CD4-positive, alpha-beta T cell treated with Interferon gamma for 1 hour (primary cell): ENCODE data around the gene MYO3B.
"Not testable (repeated sequence)": the region's sequence is repeated elsewhere in the genome, so short reads cannot be mapped to it uniquely, and the experiment has no call there.

Source experiments
- DNase-seq: peaks from one replicate; pipeline ENCODE4 v3.0.0-alpha.2; 2020

MYO3B gene

DNA sequence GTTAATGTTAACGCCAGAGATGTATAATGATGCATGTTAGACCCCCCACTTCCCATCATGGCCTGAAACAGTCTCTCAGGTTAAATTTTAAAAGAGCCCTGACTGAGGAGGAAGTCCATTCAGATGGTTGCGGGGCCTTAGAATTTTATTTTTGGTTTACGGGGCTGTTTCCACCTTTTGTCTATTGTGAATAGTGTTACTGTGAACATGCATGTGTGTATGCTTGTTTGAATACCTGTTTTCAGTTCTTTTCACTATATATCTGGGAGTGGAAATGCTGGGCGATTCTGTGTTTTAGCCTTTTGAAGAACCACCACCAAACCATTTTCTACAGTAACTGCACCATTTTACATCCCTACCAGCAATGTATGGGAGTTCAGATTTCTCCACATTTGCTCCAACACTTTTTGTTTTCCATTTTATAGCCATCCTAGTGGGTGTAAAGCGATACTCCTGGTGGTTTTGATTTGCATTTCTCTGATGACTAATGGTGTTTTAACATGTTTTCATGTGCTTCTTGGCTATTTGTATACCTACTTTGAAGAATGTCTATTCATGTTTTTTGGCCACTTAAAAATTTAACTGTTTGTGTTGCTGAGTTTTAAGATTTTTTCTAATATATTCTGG, 133.0 kb downstream of the MYO3B start:
- no peak for DNase-seq

DNA sequence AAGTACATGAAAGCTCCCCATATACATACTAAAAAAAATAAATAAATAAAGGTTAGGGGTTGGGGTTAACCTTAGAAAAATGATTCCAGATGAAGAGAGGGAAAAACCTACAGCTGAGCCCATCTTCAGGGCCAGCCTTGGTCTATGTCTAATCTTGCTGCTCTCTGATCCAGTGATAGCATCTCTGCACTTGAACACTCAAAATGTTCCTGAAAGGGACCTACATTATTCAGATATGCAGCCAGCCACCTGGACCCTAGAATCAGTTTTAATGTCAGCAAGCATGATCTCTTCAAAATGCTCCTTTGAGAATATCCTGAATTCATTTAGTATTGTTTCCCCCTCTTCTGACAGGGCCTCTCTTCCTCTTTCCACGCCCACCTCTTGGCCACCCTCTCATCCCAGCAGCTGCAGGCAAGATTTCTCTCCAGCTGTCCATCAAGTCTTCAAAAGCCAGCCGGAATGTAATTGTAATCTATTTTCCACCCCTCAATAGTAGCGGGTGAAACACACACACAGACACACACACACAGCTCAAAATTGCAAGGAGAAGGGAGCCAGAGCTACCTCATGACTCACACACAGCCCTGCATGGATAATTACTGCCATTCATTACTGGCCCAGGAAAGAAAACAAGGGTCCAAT, 135.5 kb downstream of the MYO3B start:
- DNase-seq: no peak

DNA sequence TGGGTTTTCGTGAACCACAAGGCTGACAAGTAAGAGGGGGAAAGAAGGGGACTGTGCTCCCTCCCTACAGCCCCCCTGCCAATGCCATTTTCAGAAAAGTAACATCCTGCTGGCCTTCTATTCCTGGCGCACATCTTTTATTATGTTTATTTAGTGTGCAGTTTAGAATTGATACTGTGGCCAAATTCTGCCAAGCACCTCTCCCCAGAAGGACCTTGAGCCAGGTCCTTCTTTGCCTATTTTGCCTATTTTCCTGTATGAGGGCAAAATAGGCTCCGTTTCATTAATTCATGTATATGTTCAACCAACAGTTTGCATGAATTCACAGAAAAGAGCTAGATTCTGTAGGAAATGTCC, 136.0 kb downstream of the MYO3B start:
- no peak for DNase-seq

DNA sequence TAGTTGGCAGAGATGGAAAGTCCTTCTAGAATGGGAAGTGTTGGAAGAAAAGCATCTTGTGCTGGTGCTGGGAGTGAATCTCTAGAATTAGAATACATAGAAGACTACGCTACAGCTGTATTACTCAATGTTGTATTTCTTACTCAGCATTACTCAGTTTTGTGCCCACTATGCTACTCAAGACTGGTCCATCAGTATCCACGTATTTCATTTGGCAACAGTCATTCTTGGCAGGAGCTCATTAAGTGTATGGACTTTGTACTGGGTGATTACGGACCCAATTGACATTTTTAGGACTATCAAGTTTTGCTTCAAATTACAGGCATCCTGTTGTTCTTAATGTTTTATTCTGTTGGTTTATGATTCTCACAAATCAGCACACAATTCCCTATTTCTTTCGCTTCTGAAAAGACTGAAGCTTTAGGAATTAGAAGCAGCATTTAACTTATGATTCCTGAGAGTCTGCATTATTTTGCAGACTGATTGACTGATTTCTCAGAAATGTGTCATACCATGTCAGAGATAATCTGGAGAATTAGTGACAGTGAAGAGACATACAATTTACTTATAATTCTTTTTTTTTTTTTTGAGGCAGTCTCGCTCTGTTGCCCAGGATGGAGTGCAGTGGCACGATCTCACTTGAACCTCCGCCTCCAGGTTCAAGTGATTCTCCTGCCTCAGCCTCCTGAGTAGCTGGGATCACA, 136.9 kb downstream of the MYO3B start:
- no peak for DNase-seq

DNA sequence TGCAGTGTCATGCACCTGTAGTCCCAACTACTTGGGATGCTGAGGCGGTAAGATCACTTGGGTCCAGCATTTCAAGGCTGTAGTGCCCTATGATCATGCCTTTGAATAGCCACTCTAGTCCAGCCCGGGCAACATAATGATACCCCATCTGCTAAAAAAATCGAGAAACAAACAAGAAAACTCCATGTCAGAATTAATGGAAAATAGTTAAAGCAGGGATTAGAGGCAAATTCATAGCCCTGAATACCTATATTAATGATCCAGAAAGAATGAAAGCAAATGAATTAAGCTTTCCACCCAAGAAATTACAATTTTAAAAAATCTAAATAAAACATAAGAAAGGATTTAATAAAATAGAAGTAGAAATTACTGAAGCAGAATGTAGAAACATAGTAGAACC, 143.0 kb downstream of the MYO3B start:
- no peak for DNase-seq

DNA sequence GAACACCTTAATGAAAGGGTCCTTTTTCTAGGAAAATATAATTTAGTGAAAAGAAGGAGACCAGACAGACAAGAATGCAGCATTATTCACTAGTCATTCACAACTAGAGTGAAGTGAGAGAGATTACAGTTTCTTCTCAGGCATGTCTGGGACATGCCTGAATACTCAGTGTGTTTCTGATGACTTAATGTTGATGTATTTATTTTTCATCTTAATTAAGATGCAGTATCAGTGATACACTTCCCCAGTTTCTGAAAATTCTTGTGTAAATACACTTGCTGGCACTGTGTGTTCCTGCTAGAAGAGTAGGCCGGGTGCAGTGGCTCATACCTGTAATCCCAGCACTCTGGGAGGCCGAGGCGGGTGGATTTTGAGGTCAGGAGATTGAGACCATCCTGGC, 143.6 kb downstream of the MYO3B start:
- no peak for DNase-seq

DNA sequence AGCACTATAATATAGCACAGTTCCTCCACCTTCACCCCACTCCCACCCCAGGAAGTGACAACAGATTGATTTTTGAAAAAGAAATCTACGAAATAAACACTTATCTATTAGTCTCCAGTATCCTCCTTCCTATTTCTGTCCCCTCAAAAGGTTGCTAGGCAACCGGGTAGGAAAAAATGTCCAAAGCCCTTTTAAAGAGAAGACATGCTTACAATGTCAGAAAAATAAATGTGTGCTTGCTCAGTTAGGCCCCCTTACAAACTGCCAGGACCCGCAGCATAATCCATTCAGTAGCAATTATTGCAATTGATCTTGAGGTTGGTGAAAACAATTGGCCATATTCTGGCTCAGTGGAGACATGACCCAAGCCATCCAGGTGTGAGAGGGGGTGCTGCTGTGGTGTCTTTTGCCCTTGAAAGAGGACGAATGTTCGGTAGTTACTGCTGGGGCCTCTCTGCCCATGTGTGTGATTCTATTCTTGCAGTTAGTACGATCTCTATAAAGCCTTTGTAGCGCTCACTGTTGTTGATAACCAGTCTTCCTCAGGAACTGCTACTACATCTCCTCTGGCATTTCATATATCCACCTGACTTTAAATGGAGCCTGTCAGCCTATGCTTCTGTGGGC, 144.3 kb downstream of the MYO3B start:
- DNase-seq: no peak

DNA sequence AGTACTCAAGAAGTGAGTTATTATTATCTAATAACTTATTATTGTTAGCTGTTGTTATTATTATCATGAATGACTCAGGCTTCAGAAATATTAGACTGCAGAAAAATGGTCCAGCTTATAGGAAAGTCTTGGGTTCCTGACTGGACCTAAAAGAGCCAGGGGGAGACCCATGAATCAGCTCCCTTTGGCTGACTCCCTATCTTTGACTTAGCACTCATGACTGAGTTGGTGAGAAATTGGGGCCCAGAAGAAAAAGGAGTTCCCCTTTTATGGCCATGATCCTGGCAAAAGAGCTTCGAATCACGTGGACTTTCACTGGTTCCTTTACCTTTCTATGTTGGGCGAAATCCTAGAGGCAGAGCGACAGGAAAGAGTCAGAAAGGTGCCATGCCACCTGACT, 145.8 kb downstream of the MYO3B start:
- DNase-seq: no peak

DNA sequence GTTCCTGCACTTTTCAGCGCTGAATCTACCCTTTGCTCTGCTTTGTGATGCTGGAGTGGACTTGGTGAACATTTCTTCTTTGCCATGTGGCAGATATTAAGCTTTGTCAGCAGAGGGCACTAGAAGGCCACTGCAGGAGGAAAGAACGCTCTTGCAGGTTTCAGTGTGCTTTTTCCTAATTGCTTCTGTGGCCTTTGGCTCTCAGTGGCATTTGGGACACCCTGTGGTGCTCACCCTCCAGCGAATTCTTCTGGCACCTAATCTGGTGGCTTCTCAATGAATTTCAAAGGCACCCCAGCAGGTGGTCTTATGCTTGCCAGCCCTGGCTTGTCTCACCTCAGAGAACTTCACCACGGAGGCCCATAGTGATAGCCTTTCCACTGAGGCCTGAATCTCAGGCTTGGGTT, 146.7 kb downstream of the MYO3B start:
- no peak for DNase-seq

DNA sequence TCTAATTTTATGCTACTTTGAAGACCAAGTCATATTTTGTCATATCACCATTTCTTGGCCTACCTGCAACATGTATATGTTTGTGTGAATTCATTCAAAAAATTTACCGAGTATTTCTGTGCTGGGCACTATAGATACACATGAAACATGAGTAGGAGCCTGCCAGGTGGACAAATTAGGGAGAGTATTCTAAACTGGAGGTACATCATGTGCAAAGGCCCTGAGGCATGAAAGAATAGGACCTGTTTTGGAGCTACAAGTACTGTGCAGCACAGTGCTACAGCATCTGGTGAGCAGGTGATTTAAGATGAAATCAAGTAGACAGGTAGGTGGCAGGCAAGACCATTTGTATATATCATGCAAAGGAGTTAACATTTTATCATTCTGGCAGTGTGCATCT, 152.9 kb downstream of the MYO3B start:
- no peak for DNase-seq

DNA sequence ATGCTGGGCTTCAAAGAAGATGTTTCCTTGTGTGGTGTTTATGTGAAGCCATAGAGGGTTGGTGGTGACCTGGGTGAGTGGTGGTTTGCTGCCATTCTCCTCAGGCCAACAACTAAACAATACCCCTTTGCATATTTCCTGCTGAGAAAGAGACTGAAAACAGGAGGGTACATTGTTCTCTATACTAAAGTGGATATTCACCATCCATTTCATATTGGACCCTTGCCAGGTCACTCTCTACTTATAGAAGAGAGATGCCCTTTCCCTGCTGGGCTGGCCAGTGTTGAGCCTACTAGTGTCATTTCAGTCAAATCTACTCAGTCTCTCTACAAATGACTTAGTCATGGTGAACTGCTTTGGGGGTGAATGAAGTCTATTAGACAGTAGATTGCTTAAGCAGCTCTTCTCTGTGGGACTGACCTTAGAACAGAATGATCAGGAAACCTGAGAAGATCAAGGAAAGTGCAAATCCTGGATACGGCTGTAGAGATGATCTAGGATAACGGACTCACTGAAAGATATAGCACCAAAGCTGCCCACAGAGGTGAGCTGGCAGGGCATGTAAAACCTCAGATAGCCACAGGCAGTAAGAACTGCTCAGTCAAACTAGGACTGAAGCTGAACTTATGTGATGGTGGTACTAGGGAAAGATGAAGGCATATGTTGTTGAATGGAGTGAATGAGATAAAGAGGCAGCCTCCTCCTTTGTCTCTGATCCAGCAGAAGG, 154.9 kb downstream of the MYO3B start:
- DNase-seq: no peak

DNA sequence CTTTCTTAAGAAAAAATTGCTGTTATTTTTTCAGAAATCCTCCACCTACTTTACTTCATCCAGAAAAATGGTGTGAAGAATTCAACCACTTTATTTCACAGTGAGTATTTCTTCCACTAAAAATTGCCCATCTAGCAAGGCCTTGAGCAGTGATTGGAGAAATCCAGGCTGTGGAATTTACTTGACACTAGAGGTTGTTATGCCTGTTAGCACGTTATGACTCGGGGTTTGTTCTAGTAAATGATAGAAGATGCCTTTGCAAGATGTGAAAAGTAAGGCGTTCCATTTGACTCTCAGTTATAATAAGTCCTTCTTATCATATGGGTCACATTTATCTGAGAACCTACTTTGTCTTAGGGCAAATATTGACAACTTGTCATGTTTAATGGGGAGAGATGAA, 157.4 kb downstream of the MYO3B start:
- DNase-seq: no peak

DNA sequence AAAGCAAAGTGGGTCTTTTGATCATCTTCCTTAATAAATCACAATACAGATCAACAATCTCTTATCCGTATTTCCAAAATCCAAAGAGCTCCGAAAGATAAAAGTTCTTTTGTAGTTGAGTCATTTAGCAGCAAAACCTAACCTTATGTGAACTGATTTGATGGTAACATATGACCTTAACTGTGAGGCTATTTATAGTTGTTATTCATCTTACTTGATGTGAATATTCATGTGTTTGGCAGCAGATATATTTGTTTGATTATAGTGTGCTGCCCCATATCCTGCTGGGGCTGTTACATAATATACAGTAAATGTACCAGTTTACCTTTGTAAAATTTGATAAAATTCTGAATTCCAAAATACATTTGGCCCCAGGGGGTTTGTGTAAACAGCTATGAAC, 158.5 kb downstream of the MYO3B start:
- no peak for DNase-seq

DNA sequence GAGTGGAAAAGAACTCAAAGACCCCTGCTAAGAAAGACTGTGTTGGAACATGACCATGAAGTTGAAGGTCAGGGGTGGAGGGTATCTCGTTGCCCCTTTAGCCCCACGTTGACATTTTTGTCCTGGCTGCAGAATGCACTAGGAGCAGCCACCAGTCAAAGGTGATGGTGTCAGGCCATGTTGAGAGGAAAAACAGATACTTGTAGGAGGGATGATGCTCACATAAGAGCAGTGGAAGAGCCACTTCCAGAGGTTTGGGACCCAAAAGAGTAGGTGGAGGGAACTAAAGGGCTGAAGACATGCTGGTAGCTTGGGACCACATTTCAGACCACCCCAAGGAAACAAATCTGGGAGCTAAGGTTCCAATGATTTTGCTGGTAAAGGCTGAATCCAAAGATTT, 159.0 kb downstream of the MYO3B start:
- DNase-seq: no peak

DNA sequence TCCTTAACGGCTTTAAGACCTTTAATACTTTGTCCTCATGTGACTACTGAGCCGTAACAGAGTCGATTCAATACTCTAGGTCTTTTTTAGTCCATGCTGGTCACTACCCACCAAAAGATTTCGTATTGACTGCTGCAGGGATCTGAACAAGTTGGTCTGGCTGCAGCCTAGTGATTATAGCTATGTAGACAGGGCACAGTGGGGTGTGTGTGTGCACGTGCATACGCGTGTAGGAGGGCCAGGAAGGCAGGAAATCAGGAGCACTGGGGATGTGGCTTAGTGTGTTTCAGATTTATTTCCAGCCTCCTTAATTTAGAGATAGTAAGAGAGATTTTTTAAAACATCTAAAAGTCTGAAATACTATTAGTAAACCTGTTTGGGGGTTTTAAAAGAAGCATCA, 161.4 kb downstream of the MYO3B start:
- no peak for DNase-seq

DNA sequence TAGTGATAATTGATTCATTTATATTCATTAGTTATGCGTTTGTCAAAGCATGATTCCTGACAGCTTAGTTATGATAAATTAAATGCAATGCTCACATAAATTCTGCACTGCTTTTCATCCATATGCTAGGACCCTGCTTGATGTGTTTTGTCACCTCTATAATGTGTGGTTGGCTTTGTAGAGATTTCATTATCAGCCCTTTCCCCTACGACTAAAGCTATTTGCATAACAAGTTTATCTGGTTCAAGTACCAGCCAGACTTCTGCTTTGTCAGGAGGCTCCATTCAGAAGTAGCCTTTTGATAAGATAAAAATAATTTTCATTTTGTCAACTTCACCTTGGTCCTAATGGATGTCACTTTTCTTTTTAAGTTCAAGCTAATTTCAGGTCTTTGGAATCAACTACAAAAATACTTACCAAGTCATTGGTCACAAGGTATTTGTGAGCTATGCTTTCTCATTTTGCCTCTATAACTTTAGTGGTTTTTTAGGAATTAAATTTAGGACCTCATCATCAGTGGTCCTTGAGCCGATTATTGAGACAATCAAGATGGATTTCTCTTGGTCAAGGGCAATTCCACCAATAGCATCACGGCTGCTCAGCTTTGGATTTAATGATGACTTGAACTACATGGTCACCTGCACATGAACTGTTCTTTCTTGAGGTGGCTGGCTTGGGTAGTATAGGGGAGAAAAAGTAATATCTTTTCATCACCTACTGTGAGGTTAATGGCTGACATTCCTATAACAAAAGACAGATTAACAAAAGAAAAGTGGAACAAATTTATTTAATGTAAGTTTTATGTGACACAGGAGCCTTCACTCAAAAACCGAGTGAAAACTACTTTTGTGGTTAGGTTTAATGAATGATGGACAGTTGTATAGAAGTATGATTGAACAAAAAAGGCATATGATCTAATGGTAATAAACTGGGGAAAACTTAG, 162.1 kb downstream of the MYO3B start:
- no peak for DNase-seq

DNA sequence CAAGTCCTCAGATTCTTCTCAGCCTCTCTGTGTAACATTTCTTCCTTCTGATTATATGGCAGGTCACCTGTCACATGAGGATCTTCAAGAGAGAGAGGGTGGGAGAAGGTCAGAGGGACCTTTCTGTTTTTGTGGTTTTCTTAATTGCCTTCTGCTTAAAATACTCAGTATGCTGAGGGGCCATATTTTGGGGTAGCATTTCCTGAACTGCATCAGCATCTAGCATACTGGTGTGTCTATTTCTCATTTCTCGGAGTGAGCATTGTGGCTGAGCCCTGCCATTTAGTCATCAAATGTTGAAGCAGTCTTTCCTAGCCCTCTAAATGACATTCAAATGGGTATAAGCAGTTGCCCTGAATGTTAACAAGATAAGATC, 162.7 kb downstream of the MYO3B start:
- DNase-seq: no peak

DNA sequence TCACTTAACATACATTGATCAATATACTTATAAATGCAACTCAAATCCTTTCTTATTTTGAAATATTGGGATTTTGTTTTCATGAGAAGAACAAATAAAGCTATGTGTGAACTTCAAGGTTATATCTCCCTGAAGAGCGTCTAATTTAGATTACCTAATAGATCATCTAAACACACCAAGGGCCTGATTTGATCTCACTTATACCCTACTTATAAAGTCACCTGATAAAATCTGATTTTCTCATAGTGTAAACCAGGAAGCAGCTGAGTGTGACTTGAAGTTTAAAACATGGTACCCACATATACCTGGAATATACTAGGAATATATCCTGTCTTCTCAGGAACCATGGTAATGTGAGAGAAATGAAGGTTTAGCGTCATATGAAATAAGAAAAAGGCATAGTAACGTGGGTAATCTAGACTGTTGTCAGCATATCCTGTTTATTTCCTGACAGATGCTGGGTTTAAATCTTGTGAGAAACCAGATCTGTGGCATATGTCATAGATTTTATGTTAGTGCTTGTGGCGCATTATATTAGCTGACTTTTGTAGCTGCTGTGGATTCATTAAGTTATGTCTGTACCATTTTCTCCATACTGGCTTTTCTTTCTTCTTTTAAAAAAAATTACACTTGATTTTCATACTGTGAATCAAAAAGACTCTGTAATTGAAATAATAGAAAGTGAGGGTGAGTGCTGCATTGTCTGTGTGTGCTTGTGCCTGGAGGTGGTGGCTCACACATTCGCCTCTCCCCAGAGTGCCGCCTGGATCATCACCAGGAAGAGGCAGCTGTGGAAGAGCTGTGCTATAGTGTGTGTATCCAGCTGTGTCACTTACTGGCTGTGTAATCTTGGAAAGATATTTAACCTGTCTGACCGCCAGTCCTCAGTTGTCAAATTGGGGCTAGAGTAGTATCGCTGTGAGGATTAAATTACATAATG, 164.0 kb downstream of the MYO3B start:
- DNase-seq: no peak

DNA sequence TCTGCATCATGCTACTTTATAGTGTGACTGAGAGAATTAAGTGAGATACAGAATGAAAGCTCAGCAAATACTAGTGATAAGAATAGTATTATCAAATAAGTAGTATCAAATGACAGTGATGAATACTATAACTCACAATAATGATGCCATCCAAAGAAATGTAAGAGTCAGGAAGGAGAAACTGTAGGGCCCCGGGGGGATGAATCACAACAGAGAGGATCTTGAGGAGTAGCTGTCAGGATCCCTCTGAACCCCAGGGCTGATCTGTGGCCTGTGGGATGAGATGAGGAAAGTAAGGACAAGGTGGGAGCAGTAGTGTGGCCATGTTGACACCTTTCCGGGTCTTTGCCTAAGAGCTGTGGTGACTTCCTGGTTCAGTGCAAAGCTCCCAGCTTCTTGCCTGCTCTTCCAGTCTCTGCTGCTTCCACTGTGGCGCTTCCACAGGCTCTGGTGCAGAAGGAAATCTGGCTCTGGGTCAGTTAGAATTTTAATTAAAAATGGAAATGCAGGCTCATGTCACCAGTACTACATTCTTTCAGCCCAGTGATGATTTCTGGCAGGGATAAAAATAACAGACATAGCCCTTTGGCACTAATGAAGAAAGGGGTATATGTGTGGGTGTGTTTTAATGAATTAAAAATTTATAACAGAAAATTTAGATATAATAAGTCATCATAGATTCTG, 166.9 kb downstream of the MYO3B start:
- DNase-seq: no peak

DNA sequence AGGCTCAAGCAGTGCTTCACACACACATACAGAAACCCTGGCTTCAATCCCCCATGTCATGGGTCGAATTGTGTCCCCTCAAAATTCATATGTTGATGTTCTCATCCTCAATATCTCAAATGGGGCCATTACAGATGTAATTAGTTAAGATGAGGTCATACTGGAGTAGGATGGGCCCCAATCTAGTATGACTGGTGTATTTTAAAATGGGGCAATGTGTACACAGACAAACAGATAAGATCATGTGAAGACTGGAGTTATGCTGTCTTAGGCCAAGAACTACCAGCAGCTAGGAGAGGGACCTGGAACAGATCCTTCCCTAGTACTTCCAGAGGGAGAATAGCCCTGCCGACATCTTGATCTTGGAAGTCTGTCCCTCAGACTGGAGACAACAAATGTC, 167.7 kb downstream of the MYO3B start:
- DNase-seq: no peak

DNA sequence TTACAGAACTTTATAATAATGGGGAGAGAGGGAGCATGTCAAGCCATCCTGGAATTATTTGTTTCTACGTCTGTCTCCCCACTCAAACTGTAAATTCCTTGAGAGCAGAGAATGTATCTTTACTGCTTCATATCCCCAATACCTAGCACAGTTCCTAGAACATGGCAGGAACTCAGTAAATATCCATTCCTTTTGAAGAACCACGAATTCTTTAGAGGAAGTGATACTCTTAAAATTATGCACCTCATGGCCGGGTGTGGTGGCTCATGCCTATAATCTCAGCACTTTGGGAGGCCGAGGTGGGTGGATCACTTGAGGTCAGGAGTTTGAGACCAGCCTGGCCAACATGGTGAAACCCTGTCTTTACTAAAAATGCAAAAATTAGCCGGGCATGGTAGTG, 171.3 kb downstream of the MYO3B start:
- not testable (repeated sequence) for DNase-seq
